Effector CD8-positive, alpha-beta T cell (primary cell): Measurements from ENCODE around the gene FALEC.

Experiments
- DNase-seq: peaks from one replicate; lab custom pipeline; 2025; lab: John Stamatoyannopoulos, UW
- total RNA-seq, 4 experiments: gene quantifications; one replicate each; lab custom pipeline; 2026; lab: John Stamatoyannopoulos, UW

FALEC gene
- total RNA-seq, result 0 to 0.72 (median 0.55) reads per million in 4 experiments

DNA sequence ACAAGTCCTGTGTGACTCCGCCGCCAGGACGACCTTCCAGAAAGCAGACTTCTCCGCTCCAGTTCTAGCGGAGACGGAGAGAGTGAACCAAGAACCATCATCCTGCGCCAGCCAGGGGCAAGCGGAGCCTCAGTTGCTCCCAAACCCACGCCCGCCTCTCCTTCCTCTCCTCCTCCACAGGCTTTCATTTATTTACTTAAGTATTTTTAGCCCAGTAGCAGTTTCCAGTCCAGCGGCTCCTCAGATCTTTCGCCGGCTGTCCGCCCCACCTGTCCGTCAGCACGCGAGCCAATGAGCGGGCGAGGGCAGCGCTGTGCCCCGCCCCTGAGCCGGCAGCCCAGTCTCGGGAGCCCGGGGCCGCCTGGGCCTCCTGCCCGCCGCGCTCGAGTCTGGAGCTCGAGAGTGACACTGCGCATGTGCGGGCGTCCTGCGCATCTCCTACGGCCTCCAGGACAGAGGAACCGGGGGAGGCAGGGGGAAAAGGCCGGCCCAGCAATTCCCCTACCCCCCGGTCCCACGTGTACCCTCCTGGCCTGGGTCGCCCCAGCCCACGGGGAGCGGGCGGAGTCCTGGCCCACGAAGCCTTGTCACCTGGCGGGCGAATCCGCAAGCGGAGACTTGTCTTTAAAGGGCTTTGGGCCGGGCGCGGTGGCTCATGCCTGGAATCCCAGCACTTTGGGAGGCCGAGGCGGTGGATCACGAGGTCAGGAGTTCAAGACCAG is at the start of gene FALEC:
Gene FALEC (plus strand): TSS at position 425 of the 722 bp plus-strand sequence.
- DNase-seq, result peak; percentile 84

DNA sequence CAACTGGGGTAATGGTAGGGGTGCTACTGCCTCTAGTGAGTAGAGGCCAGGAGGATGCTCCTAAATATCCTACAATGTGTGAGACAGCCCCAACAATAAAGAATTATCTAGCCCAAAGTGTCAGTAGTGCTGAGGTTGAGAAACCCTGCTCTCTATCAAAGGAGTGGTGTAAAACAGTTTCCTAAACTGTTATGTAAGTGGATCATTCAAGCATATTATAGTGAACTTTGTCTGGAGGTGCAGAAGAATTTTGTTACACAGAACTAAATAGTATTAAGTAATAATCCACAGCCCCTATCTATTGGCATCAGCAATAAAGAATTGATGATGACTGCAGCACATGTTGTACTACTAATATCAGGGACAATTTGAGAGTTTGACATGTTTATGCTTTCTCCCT is 48.6 kb upstream of the FALEC start:
- DNase-seq, result no peak

DNA sequence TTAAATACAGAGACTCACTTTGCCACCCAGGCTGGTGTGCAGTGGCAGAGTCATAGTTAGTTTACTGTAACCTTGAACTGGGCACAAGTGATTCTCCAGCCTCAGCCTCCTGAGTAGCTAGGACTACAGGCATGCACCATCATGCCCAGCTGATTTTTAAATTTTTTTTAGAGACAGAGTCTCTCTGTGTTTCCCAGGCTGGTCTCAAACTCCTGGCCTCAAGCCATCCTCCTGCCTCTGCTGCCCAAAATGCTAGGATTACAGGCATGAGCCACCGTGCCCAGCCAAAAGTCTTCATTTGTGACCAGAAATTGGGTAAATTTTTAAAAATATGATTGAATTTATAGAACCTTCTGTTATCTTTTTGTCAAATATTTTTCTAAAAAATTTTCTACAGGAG is 46.3 kb upstream of the FALEC start:
- no peak for DNase-seq

DNA sequence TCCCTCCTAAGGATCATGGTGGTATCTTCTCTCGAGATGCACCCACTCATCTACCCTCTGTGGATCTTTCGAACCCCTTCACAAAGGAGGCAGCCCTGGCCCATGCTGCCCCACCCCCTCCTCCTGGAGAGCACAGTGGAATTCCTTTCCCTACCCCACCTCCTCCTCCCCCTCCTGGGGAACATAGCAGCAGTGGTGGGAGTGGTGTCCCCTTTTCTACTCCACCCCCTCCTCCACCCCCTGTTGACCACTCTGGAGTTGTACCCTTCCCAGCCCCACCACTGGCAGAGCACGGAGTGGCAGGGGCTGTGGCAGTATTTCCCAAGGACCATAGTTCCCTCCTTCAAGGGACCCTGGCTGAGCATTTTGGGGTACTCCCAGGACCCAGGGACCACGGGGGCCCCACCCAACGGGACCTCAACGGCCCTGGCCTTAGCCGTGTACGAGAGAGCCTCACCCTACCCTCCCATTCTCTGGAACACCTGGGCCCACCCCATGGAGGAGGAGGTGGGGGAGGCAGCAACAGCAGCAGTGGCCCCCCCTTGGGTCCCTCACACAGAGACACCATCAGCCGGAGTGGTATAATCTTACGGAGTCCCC is 42.9 kb upstream of the FALEC start:
- DNase-seq, result no peak

DNA sequence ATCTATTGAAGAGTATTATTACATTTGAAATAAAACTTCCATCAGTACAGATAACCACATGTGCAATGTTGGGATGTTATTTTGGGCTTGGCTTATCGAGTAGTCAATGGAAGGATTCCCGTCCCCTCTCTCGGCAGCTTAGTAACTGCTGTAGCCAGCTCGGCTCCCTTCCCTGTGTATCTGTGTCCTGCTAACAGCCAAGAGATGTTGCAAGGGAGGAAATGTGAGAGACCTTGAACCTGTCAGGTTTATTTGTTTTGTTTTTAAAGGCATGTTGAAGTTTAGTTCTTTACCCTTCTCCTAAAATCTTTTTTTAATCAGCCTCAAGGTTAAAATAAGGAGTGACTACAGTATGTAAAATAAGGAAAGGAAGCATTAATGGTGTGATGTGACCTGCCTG is 41.9 kb upstream of the FALEC start:
- no peak for DNase-seq

DNA sequence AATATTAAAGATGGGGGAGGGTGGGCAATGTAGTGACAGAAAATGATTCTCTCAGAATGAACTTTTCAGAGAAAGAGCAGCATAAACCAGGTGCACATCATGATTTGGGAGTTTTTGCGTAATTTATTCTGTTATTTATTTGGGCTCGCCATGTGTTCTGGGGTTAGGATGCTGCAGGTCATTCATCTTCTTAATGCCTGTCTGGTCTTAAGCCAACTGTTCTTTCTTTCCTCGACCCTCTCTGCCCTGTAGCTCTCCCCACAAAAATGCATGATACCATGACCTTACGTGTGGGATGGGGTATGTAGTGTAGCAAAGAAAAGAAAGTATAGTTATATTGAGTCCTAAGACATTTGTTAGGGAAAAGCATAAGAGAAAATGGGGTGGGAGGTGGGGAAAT is 40.7 kb upstream of the FALEC start:
- DNase-seq, result no peak

DNA sequence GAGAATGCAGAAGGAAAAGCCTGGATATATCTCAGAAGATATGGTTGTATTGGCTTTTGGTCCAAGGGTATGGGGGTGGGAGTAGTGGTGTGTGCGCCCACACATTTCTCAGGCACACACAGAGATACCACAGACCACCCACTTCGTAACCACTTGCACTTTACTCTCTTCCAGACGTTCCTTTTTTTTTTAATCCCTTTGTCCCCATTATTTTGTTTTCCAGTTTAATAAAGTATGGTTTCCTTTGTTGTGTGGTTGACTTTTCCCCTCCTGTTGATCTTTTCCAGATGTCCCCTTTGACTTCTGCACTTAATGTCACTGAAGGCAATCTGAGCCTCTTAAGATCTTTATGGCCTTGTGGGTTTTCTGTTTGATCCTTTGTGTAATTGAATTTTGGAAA is 38.8 kb upstream of the FALEC start:
- no peak for DNase-seq

DNA sequence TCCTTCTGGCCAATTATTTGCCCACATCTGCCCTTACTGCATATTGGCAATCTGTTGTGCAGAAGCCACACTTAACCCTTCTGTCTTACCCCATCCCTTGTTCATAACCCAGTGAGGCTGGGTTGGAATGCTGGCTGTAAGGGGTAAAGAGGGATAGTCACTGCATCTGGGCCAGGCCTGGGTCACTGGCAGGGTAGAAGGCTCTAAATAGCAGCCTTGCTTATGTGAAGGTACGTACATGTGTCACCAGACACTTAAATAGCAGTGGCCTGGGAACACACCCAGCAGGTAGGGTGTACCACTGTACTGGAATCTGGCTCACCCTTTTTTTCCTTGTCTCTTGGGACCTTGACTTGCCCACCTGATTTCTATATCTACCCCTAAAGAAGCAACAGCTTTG is 38.2 kb upstream of the FALEC start:
- no peak for DNase-seq

DNA sequence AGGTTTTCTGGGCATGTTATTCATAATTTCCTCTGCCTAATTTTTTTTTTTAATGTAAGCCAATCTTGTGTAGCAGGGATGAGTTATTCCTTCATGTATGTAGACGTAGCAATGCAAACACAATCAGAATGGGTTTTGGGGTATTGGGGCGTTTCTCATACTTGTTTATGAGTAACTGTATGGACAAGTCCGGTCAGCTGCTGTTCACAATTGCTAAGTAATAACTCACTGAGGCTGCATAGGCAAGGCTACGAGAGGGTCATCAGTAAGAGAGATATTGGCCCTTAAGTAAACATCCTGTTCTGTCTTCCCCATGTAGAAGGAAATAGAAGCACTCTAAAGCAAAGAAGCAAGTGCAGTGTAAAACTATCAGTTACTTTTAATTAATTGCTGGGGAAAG is 37.8 kb upstream of the FALEC start:
- no peak for DNase-seq

DNA sequence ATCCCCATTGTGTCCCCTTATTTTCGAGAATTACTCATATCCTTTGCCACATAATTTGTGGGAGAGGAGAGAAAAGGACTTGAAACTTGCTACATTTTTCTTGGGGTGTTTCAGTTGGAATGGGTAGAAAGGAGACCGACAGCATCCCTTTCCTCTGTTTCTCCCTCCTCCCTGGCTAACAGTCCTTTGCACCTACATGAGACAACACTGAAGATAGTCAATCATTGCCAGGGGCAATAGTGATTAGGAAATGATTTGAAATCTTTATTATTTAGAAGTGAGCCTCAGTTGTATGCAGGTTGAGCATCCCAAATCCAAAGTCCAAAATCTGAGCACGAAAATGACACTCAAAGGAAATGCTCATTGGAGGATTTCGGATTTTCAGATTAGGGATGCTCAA is 36.2 kb upstream of the FALEC start:
- no peak for DNase-seq

DNA sequence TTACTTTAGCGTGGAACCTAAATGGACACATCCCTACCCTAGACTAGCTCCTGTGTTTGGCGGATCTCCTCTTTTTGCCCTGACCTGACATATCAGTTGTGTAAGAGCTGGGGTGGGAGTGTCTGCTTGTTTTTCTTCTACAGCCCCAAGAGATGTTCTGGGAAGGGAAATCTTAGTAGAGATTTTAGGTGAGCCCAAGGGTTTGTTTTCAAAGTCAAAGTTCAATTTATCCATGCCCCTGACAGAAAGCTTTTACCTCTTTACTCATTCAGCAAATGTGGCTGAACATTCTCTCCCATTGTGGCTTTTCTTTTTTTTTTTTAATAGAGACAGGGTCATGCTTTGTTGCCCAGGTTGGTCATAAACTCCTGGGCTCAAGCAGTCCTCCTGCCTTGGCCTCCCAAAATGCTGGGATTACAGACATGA is 35.6 kb upstream of the FALEC start:
- DNase-seq, result no peak

DNA sequence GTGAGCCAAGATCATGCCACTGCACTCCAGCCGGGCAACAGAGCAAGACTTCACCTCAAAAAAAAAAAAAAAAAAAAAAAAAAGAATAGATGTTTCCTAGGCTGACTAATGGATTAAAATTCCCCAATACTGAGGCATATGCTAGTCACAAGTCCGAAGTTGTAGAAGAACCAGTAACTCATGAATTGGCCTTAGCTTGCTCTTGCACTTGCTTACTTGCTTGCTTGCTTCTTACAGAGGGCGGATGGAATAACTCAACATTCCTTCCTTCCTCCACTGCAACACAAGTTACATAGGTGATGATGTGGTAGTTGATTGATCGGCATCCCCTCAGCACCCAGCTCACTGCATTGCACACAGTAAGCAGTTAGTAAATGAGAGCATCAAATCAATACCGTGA is 31.1 kb upstream of the FALEC start:
- no peak for DNase-seq

DNA sequence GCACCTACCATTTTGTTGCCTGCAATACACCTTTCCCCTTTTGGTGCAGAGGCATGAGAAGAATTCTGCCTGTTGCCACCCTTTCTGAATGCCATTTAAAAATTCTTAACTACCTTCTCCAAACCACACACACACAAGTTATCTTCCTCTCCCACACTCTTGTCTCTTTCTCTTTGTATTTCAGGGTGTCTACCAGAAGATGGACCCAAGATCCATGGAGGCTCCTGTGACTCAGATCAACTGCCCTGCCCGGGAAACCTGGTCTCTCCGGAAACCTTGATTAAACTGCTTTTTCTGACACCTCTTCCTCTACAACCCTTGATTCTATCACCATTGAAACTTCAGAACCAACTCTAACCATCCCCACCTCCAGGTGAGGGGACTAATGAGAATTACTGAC is 30.7 kb upstream of the FALEC start:
- DNase-seq, result no peak

DNA sequence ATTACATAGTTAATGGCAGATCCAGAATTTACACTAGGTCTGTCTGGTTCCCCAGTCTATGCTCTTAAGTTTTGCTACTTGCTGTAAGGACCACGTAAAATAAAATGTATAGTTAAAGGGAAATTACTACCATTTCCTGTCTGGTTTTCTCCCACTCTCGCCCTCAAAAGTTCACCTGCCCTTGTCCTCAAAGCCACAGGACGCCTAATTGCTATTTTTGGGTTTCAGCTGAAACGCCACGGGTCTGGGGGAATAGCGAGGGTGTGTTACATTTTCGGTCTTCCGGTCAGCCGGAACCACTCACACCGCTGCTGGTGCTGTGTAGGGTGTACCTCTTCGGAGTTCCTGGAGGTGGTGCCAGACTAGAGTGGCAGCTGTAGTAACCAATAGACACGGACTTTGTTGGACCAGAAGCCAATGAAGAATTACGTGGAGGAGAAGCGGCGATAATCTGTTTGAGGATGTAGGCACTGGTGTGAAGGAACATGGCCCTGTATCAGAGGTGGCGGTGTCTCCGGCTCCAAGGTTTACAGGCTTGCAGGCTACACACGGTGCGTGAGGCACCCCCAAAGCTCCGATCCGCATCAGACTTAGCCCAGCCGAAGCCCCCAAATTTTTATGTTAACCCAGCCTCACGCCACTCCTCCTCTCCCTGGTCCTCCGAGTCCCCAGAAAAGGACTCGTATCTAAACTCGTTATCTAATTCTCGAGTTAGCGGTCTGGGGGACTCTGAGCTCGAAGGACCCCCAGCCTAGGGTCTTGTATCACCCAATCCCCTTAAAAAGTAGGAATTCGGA is 28.4 kb upstream of the FALEC start, which contains the start of gene TARS2:
Gene TARS2 (plus strand): TSS at position 454 of the 797 bp plus-strand sequence. CDS start 32 bp downstream, at position 486.
- peak; percentile 87 for DNase-seq

DNA sequence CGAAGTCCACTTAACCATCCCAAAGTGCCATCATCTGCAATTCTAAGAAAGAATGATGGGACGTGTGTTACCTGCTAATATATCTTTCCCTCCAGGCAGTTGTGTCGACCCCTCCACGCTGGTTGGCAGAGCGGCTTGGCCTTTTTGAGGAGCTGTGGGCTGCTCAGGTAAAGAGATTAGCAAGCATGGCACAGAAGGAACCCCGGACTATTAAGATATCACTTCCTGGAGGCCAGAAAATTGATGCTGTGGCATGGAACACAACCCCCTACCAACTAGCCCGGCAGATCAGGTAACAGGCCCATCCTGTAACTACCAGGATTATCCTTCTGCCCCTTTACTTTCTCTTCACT is 27.8 kb upstream of the FALEC start:
- DNase-seq, result no peak

DNA sequence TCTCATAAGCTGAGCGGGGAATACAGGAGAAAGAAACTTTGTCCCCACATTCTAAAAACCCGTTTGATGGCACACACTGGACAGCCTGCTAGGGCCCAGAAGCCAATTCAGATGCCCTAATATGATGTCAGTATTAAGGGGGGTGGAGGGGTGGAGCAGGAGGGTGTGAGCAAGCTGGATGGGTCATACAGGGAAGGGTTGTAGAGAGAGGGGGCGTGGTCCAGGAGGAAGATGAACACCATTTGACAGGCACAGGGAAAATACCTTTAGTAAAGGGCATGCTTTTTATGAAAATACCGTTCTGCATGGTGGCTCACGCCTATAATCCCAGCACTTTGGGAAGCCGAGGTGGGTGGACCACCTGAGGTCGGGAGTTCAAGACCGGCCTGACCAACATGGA is 22.4 kb upstream of the FALEC start:
- DNase-seq, result no peak

DNA sequence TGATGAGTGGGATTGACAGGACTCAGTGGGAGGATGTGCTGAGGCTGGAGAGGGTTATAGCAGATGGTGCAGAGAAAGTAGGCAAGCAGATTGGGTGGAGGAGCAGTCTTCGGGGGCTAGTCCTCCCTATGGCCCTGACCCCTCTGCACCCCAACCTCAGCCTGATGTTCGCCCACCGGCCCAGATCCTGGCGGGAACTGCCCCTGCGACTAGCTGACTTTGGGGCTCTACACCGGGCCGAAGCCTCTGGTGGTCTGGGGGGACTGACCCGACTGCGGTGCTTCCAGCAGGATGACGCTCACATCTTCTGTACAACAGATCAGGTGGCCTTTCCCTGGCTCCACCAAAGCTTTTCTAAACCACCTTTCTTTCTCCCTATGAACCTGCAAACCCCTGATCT is 17.2 kb upstream of the FALEC start:
- no peak for DNase-seq

DNA sequence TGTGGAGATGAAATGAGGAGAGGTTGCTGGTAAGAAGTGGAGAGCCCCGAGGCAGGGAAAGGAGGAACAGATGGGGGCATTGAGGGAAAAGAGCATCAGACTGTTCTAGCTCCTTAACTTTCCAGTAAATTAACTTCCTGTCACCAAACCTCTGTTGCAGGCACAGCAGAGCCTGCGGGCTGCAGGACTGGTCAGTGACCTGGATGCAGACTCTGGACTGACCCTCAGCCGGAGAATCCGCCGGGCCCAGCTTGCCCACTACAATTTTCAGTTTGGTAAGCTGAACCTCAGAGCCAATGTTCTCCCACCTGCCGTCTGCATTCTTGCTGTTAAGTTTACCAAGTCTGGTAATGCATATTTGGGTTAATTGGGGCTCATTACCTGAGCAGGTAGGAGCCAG is 10.1 kb upstream of the FALEC start:
- no peak for DNase-seq

DNA sequence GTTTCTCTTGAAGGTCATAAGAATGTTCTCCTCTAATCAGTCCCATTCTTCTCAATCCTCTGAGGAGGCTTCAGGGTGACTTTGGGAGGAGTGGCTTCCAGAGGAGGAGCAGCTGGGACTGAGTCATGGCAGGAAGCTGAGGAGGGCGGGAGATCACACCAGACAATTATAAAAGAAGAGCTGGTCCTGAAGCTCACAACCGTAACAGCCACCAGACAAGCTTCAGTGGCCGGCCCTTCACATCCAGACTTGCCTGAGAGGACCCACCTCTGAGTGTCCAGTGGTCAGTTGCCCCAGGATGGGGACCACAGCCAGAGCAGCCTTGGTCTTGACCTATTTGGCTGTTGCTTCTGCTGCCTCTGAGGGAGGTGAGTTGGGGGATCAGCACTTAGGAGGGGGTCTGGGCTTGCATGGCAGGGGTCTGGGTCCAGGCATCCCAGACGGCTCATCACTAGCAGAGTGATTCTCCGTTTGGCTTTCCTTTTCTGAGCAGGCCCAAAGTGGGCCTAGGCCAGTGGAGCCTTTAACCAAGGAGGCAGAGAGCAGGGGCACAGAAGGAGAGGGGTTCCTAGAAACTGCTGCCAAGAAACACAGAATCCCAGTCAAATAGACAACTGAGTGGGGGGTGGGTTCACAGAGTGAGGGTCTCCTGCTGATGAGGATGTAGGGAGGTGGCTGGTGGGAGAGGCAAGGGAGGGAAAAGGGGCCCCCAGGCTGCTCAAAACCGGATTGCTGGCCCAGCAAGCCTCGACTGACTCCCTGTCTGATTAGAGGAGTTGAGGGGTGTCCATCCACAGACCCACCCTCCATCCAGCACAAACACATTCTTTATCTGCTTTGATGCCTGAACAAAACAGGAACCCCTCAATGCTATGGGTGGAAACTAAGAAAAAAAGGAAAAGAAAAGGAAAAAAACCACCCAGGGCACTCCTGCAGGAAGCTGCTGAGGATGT is 7.4 kb upstream of the FALEC start, which contains the start of gene ECM1:
Gene ECM1 (plus strand): TSS at position 198 of the 953 bp plus-strand sequence. CDS start 101 bp downstream, at position 299.
- DNase-seq, result no peak

DNA sequence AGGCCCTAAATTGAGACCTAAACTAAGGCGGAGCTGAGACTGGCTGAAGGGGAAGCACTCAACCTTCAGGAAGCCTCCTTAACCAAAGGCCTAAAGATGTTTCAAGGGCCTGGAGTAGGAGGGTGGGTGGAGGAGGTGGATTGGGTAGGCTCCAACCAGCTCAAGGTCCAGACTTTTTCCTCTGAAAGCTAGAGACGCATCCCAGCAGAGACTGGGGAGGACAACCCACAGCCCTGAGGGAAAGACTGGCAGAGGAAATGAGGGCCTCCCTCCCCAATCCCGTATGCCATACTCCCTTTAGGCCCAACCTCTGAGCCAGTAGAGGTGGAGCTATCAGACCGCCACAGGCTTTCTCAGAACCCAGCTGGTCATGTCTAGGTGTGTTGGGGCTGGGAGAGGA is 6.6 kb upstream of the FALEC start:
- no peak for DNase-seq

DNA sequence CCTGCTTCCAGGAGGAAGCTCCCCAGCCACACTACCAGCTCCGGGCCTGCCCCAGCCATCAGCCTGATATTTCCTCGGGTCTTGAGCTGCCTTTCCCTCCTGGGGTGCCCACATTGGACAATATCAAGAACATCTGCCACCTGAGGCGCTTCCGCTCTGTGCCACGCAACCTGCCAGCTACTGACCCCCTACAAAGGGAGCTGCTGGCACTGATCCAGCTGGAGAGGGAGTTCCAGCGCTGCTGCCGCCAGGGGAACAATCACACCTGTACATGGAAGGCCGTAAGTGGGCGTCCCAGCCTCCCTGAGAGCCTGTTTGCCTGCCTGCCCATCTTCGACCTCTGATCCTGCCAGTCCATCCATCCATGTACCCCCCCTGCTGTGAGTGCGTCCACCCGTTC is 4.0 kb upstream of the FALEC start:
- DNase-seq, result no peak
